Brain microvascular endothelial cell (primary cell): ENCODE data around the gene GSG1L.
A peak's percentile ranks its signal among the peaks of the same experiment; 100 is the strongest.

Source experiments
- DNase-seq: peaks from one replicate; pipeline ENCODE4 v3.0.0-alpha.2; 2020
- H3K27ac ChIP-seq: fragments of 250-450 bp; sonication (Bioruptor Pico); 2 replicates; pipeline ENCODE4 v1.5.1; 2020; ENCODE audit warnings: mild to moderate bottlenecking, moderate library complexity
- H3K27me3 ChIP-seq: fragments of 250-450 bp; sonication (Bioruptor Pico); replicated peaks from 2 replicates; pipeline ENCODE4 v1.5.1; 2020; ENCODE audit warnings: mild to moderate bottlenecking
- H3K36me3 ChIP-seq: fragments of 250-450 bp; sonication (Bioruptor Pico); replicated peaks from 2 replicates; pipeline ENCODE4 v1.5.1; 2020; ENCODE audit warnings: mild to moderate bottlenecking
- H3K4me3 ChIP-seq: 2 replicates; pipeline ENCODE4 v1.5.1; 2011; ENCODE audit warnings: low read depth, mild to moderate bottlenecking, control low read depth, low read length, moderate library complexity
- in situ Hi-C: cut with HindIII; loops from 2 replicates; pipeline ENCODE4 v1.10.0; 2017; ENCODE audit warnings: low sequenced_read_pairs, low pct_ligation_motif_present
- TF ChIP-seq, protein P1 (sequence below): IDR thresholded peaks from 2 replicates; pipeline ENCODE4 v1.5.1; 2011; ENCODE audit warnings: low read depth, mild to moderate bottlenecking, moderate library complexity, low read length, control low read depth, inconsistent platforms; ENCODE audit errors: missing control alignments

The GSG1L gene

DNA sequence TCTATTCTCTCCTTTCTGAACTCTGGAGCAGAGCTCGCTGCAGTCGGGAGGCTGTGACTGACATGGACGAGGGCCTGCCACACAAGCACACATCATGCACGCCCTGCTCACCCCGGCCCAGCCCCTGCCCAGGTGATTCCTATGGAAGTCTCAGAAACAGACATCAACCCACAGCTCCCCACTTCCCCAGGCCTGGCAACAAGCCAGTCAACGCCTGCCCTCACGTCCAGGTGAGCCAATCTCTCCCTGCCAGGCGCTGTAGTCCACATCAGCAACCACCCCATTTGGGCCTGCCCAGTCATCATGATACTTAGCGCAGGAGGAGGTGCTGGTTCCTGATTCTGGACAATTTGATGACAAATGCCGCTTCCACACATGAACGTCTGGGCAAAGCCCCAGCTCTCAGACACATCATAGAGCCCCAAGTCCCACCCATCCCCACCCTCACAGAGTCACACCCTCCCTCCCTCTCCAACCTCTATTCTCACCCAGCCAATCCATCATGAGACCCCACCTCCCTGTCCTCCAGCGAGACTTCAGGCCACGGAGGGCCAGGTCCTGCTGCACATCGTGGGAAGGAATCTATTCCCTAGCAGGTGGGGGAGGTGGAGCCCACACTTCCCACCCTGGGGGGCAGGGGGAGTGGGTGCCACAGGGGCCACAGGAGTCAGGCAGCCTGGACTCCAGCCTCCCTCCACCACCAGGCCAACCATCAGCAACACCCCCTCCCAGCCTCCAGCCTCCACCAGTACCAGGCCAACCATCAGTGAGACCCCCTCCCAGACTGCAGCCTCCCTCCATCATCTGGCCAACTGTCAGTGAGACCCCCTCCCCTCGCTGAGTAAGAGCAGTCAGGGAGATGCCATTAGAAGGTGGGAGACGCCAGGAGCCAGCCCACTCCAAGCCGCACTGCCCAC, 33.7 kb upstream of the GSG1L start:
- Histone ChIP-seq H3K27ac (no peak overlapping the region), H3K36me3 (peaks cover 42% of the 10 kb centered on the region), H3K27me3 (no peaks in the 10 kb centered on the region), H3K4me3 (no peak overlapping the region)
- DNase-seq, result no peak
- TF ChIP-seq, protein P1, sequence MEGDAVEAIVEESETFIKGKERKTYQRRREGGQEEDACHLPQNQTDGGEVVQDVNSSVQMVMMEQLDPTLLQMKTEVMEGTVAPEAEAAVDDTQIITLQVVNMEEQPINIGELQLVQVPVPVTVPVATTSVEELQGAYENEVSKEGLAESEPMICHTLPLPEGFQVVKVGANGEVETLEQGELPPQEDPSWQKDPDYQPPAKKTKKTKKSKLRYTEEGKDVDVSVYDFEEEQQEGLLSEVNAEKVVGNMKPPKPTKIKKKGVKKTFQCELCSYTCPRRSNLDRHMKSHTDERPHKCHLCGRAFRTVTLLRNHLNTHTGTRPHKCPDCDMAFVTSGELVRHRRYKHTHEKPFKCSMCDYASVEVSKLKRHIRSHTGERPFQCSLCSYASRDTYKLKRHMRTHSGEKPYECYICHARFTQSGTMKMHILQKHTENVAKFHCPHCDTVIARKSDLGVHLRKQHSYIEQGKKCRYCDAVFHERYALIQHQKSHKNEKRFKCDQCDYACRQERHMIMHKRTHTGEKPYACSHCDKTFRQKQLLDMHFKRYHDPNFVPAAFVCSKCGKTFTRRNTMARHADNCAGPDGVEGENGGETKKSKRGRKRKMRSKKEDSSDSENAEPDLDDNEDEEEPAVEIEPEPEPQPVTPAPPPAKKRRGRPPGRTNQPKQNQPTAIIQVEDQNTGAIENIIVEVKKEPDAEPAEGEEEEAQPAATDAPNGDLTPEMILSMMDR, result no peak
- in situ Hi-C loops, result no loop called here

DNA sequence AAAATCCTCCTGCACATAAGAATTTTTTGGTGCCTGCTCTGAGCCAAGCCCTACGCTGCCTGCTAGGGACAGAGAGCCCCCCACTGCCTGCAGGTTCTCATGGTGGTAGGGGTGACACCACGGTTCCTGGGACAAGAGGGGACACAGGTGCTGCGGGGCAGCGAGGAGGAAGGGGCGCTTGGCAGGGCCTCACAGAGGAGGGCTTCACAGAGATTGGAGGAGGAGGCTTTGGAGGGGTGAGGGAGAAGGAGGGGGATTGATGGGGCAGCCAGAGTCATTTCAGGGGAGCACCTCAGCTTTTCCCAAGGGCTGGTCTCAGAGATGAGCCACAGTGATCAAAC, 29.8 kb upstream of the GSG1L start:
- Histone ChIP-seq H3K4me3 (no peak overlapping the region), H3K27me3 (no peaks in the 10 kb centered on the region), H3K27ac (no peak overlapping the region), H3K36me3 (peaks cover 11% of the 10 kb centered on the region)
- in situ Hi-C loops, result no loop called here
- DNase-seq, result no peak
- TF ChIP-seq, protein P1, result no peak

DNA sequence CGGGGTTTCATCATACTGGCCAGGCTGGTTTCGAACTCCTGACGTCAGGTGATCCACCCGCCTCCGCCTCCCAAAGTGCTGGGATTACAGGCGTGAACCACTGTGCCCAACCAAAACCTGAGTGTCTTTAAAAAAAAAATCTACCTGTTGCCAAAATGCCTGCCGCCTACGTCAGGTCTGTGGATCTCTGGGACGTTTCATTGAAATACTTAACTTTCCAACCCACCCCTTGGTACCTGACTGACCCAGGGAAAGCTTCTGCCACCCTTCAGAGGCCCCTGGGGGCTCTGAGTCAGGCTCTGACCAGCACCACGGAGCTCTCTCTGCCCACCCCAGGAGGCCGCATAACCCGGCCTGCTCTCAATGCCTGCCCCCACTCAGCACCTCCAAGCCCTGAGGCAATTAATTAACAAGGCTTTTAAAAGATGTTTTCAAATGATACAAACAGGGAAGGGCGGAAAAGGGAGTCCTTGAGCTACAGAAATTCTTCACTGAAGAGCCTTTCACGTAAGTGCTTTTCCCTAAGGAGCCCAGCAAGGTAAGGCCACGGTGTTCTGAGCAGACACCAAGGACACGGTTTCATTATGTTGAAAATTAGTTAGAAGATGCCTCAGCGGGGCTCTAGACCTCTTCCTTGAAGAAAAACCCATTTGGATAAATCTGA, 29.3 kb upstream of the GSG1L start:
- no peak for DNase-seq
- Histone ChIP-seq H3K4me3 (no peak overlapping the region), H3K27me3 (no peaks in the 10 kb centered on the region), H3K27ac (no peak overlapping the region), H3K36me3 (peaks cover 6% of the 10 kb centered on the region)
- in situ Hi-C loops, result no loop called here
- TF ChIP-seq, protein P1, result no peak

DNA sequence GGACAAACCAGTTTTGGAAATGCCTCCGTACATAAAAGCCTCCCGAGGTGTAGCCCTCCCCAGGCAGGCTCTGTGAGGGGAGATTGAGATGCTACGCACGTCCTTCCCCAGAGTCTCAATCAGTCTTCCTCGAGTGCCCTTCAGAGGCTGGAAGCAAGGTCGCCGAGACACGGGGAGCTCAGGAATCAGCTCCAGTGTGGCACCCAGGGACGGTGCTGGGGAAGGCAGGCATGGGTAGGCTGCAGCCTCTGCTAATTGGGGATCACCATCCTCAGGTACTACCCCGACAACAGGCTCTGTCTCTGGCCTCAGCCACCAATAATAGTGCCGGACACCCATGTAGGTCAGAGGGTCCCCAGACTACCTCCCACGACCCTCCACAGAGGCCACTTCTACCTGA, 28.1 kb upstream of the GSG1L start:
- H3K36me3 ChIP-seq, result no peaks in the 10 kb centered on the region
- in situ Hi-C loops, result no loop called here
- TF ChIP-seq, protein P1, result no peak
- no peak for DNase-seq
- no peak overlapping the region for H3K27ac ChIP-seq
- no peak overlapping the region for H3K4me3 ChIP-seq
- no peaks in the 10 kb centered on the region for H3K27me3 ChIP-seq

DNA sequence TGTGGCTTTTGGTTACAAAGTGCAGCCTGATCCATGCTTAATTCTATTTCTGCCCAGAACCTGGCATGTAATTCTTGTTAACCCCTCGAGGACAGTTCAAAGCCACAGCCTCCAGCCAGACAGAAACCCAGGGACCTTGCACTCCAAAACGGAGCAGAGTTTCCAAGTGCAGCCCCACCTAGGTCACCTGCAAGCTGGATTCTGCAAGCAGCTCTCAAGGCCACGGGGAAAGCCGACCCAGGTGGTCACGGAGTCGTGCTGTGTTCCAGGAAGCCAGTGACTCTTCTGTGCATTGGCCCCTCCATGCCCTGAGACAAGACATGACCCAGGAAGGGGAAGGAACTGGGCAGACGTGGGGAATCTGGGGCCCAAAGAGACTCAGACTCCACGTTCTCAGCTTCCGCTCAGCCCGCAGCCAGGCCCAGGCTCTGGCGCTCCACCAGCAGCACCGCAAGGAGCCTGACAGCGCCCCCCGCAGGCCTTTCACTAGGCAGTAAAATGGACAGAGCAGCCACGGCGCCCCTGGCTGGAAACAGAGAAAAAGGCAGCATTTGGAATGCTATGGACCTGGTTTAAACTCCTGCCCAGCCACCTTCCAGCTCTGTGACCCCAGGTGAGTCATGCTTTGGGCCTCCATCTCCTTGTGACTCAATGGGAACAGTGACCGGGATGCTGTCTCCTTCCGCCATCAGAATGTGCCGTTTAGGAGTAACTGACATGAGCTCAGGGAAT, 27.3 kb upstream of the GSG1L start:
- in situ Hi-C loops, result no loop called here
- Histone ChIP-seq H3K27ac (no peak overlapping the region), H3K36me3 (no peaks in the 10 kb centered on the region), H3K4me3 (no peak overlapping the region), H3K27me3 (no peaks in the 10 kb centered on the region)
- DNase-seq, result peak; percentile 36
- TF ChIP-seq, protein P1, result peak; percentile 68
